OCI-LY3 (cell line): ENCODE measurements around the gene KCNMB1.

ENCODE experiments used
- H2AFZ ChIP-seq: fragments of 200-600, 300-600 bp; shearing (Covaris generic); 2 replicates; pipeline ENCODE4 v1.6.0; 2014; ENCODE audit warnings: antibody characterized with exemption, low read depth, low read length
- H3K27ac ChIP-seq: fragments of 200-600, 300-600 bp; sonication (generic); 2 replicates; pipeline ENCODE4 v1.5.1; 2014; ENCODE audit warnings: mild to moderate bottlenecking, low read length, moderate library complexity, mixed read lengths
- H3K27me3 ChIP-seq: fragments of 200-600, 300-600 bp; sonication (generic); 2 replicates; pipeline ENCODE4 v1.6.1; 2014; ENCODE audit warnings: low read depth, low read length, mixed read lengths
- H3K36me3 ChIP-seq: fragments of 200-600, 300-600 bp; sonication (generic); replicated peaks from 2 replicates; pipeline ENCODE3; 2014; ENCODE audit warnings: low read depth, low read length, mixed read lengths
- H3K4me1 ChIP-seq: fragments of 300-600, 200-600 bp; sonication (generic); 2 replicates; pipeline ENCODE4 v1.6.1; 2014; ENCODE audit warnings: low read length, mixed read lengths
- H3K4me2 ChIP-seq: fragments of 200-600, 300-600 bp; sonication (generic); 2 replicates; pipeline ENCODE4 v1.6.1; 2014; ENCODE audit warnings: low read length, mixed read lengths
- H3K4me3 ChIP-seq: fragments of 300-600, 200-600 bp; sonication (generic); 2 replicates; pipeline ENCODE4 v1.5.1; 2014; ENCODE audit warnings: antibody characterized with exemption, mild to moderate bottlenecking, low read length, moderate library complexity
- H3K79me2 ChIP-seq: fragments of 300-600, 200-600 bp; shearing (Covaris generic); 2 replicates; pipeline ENCODE4 v1.6.1; 2014; ENCODE audit warnings: mild to moderate bottlenecking, low read length, mixed read lengths
- H3K9ac ChIP-seq: fragments of 300-600, 200-600 bp; shearing (Covaris generic); 2 replicates; pipeline ENCODE4 v1.6.0; 2014; ENCODE audit warnings: mild to moderate bottlenecking, low read length, moderate library complexity
- H3K9me3 ChIP-seq: fragments of 200-600, 300-600 bp; shearing (Covaris generic); 2 replicates; pipeline ENCODE4 v1.6.1; 2014; ENCODE audit warnings: low read length, mixed read lengths; ENCODE audit not compliant: insufficient read depth
- H4K20me1 ChIP-seq: fragments of 200-600, 300-600 bp; sonication (generic); 2 replicates; pipeline ENCODE4 v1.6.1; 2016; ENCODE audit warnings: low read length, mixed read lengths; ENCODE audit not compliant: insufficient read depth
- EZH2phosphoT487 ChIP-seq: fragments of 200-600 bp; shearing (Covaris generic); IDR thresholded peaks from 2 replicates; pipeline ENCODE4 v1.6.1; 2018; ENCODE audit warnings: antibody characterized with exemption, mixed run types, low read depth
- TF ChIP-seq, protein P1 (sequence below): fragments of 200-600, 300-600 bp; sonication (generic); IDR thresholded peaks from 2 replicates; pipeline ENCODE4 v1.5.1; 2014; ENCODE audit warnings: antibody characterized with exemption, low read length, low read depth

Gene KCNMB1

DNA sequence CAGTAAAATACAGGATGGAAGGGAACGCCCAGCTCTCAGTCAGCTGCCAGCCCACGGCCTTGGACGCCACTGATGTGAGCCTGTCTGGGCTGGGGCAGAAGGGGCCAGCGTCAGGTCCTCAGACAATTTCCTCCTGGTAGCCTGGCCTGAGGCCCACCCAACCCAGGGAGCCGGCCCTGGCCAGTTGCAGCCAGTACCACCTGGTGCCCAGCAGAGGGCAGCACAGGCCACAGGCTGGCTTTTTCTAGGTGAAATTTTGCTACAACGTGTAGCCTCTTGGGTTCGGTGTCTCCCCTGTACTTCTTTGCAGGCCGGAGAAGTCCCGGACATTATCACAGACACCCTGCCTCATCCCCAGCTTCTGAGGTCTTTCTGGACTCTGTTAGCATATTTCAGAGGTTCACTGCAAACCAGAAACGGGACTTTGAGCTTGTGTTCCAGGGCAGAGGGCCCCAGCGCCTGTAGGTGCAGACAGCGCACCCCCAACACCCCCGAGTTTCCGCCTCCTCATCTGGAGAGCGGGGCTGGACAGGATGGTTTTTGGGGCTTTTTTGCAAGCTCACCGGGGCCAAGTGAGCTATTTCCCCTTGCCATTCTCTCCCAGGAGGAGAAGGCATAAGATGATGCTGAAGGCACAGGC is 45.9 kb upstream of the KCNMB1 start:
- H2AFZ ChIP-seq = 0 out of 2 replicates have a peak overlapping the region, but pooled peaks have one; percentile 47
- TF ChIP-seq EZH2phosphoT487 = no peak
- TF ChIP-seq, protein P1, sequence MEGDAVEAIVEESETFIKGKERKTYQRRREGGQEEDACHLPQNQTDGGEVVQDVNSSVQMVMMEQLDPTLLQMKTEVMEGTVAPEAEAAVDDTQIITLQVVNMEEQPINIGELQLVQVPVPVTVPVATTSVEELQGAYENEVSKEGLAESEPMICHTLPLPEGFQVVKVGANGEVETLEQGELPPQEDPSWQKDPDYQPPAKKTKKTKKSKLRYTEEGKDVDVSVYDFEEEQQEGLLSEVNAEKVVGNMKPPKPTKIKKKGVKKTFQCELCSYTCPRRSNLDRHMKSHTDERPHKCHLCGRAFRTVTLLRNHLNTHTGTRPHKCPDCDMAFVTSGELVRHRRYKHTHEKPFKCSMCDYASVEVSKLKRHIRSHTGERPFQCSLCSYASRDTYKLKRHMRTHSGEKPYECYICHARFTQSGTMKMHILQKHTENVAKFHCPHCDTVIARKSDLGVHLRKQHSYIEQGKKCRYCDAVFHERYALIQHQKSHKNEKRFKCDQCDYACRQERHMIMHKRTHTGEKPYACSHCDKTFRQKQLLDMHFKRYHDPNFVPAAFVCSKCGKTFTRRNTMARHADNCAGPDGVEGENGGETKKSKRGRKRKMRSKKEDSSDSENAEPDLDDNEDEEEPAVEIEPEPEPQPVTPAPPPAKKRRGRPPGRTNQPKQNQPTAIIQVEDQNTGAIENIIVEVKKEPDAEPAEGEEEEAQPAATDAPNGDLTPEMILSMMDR = peak; percentile 94
- H3K9me3 ChIP-seq = peaks cover 3% of the 10 kb centered on the region; the same call in 1 of the 2 replicates

GRCh38 chr5:170432669-170433068 is 43.5 kb upstream of the KCNMB1 start:
- Histone ChIP-seq H4K20me1 (no peaks in the 10 kb centered on the region), H3K27me3 (peaks cover 44% of the 10 kb centered on the region), H3K79me2 (no peaks in the 10 kb centered on the region), H3K4me2 (no peak overlapping the region), H3K36me3 (no peaks in the 10 kb centered on the region), H2AFZ (no peak overlapping the region), H3K4me3 (no peak overlapping the region), H3K4me1 (peaks cover 16% of the 10 kb centered on the region), H3K9me3 (peaks cover 3% of the 10 kb centered on the region; the same call in 1 of the 2 replicates), H3K9ac (no peak overlapping the region), H3K27ac (no peak overlapping the region)
- TF ChIP-seq EZH2phosphoT487 = no peak

More for the DNA sequence above, 45.9 kb upstream of the KCNMB1 start:
- H3K36me3 ChIP-seq = no peaks in the 10 kb centered on the region
- H3K27ac ChIP-seq = no peak overlapping the region
- peaks cover 22% of the 10 kb centered on the region for H3K27me3 ChIP-seq
- H3K4me3 ChIP-seq = no peak overlapping the region
- peaks cover 16% of the 10 kb centered on the region for H3K4me1 ChIP-seq
- no peaks in the 10 kb centered on the region for H4K20me1 ChIP-seq
- no peak overlapping the region for H3K9ac ChIP-seq
- H3K4me2 ChIP-seq = peak overlapping the region; percentile 21; the same call in 1 of the 2 replicates
- H3K79me2 ChIP-seq = no peaks in the 10 kb centered on the region

DNA sequence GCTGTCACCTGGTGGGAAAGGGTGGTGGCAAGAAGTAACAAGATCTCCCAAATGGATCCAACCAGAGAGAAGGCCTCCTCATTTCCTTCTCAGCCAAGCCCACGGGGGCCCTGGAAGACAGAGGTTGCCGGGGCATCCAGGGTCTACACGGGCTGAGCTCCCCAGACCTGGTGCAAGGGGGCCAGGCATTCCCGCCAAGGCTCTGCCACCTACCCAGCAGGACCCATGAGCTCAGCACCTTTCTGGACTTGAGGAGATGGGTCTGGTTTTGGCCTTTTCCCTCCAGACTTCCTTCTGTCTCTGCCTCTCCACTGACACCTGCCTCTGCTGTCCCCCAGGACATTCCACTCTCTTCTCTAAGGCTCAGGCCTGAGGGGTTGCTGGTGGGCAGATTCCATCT is 42.4 kb upstream of the KCNMB1 start:
- no peak for TF ChIP-seq EZH2phosphoT487
- TF ChIP-seq, protein P1 = no peak
- Histone ChIP-seq H3K27ac (no peak overlapping the region), H3K4me1 (peaks cover 14% of the 10 kb centered on the region)

GRCh38 chr5:170430866-170431437 is 41.8 kb upstream of the KCNMB1 start:
- Histone ChIP-seq H3K36me3 (no peaks in the 10 kb centered on the region), H3K4me2 (no peak overlapping the region), H3K27ac (no peak overlapping the region), H4K20me1 (no peaks in the 10 kb centered on the region), H2AFZ (no peak overlapping the region), H3K27me3 (peaks cover 40% of the 10 kb centered on the region), H3K4me1 (peaks cover 8% of the 10 kb centered on the region), H3K9me3 (peaks cover 3% of the 10 kb centered on the region; the same call in 1 of the 2 replicates), H3K79me2 (no peaks in the 10 kb centered on the region), H3K4me3 (no peak overlapping the region), H3K9ac (no peak overlapping the region)
- no peak for TF ChIP-seq EZH2phosphoT487
- TF ChIP-seq, protein P1 = no peak

More for the DNA sequence above, 42.4 kb upstream of the KCNMB1 start:
- Histone ChIP-seq H2AFZ (no peak overlapping the region), H3K27me3 (peaks cover 40% of the 10 kb centered on the region), H3K36me3 (no peaks in the 10 kb centered on the region), H4K20me1 (no peaks in the 10 kb centered on the region), H3K9ac (no peak overlapping the region), H3K79me2 (no peaks in the 10 kb centered on the region), H3K4me2 (no peak overlapping the region), H3K9me3 (peaks cover 3% of the 10 kb centered on the region; the same call in 1 of the 2 replicates), H3K4me3 (no peak overlapping the region)
